Measurements from ENCODE around the gene PIK3CG.

The PIK3CG gene

DNA sequence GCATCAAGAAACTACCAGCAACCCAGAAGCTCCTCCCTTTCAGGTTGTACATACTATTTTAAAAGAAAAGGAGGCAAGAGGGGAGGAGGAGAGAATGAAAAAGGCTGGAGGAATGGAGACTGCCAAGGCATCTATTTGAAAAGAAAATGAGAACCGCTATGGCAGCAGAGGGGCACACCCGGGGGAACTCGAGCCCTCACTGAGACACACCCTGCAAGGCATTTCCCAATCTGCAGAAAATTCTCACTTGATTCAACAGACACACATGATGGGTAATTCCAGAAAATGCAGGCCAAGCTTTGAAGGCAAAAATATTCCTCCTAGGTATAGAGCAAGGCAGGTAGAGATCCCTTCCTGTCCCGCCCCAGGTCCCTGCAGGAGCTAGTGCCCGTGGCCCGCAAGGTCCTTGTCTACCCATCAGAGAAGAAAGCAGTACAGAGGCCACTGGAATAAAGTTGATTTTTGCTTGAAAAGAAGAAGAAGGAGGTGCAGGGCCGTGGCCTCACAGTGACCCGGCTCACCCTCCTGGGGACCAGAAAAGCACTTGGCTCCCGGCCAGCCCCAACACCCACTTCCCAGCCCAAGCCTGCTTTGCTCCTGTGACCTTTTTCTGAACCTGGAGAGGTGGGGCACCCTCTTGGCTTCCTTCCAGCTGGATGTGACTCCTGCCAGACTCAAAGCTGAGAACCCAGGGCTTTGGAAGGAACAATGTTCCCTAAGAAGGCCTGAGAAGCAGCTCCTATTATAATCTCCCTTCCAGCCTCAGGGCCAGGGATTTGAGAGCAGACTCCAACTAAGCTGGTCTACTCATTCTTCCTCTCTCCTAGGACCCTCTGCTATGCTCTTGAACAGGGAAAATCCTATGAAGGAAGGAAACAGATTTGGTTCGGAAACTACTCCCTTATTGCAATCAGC is 6.2 kb upstream of the PIK3CG start:
- DNase-seq, result peak in 1 of 56 donors; percentile 19

GRCh38 chr7:106862317-106863089 is 2.6 kb upstream of the PIK3CG start:
- DNase-seq, result no peak

DNA sequence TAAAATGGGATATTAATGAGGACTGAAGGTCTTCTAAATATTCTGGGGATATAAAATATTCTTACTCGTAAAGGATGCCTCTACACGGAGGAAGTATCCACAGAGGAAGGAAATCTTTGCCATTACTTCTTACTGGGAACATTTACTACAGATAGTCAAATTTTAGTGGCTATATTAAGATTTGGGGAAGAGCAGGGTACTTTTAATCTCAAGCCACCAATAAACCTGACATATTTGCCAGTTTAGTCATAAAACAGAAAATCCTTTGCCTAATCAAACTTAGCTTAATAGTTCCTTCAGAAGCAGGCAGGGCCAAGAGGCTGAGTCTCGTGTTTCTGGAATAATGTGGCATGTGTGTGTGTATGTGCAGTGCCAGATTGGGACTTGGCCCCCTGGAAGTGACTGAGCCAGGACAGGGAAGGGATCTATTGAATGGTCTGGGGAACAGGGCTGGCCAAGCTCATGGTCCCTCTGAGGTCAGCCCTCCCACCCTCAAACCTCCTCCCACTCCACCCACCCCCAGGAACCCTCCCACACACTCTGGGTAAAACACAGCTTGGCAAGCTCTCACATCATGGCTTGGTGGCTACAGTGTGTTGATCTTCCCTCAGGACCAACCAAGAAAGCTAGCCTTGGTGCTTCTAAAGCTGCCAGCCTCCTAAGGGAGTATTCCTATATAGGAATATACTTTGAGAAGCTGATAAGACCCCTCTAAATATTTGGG is 1.6 kb upstream of the PIK3CG start:
- no peak for DNase-seq

DNA sequence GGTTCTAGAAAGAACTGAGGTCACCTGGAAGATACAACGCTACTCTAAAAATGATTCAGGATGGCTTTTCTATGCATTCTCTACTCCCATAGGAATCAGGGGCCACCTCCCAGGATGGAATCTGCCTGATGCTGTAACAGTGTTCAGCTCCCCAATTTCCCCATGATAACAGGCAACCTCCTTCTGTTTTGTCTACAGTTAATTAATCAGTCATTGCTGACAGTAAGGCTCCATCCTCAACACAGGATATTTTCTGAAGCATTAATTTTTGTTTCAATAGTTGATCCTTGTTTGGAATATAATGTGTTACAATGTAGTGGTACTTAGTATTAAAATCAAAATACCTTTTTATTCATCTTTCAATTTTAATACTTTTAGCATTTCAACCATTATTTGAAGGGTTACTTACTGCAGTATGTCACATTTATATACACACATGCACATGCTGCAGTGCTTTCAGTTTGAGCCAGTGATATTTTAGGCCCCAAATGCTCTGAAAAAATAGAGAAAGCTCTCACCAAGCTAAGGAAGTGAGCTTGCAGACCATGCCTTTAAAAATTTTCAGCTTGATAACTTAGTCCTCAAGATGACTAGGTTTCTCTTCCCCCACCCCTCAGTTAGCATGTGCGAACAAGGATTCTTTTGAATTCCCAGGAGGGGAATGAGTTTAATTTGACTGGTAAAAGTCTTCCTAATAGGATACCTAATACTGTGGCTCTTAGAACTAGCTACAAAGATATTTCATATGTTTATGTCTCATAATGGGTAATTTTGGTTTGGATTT is 592 bp upstream of the PIK3CG start:
- DNase-seq, result no peak

- no peak for DNase-seq
Measured at GRCh38 chr7:106866298-106867281, 1.5 kb downstream of the PIK3CG start.

- DNase-seq, result no peak
Measured at GRCh38 chr7:106867641-106868351, 2.7 kb downstream of the PIK3CG start.

GRCh38 chr7:106868364-106868763 is 3.3 kb downstream of the PIK3CG start:
- no peak for DNase-seq

GRCh38 chr7:106869954-106870353 is 4.9 kb downstream of the PIK3CG start:
- no peak for DNase-seq

- DNase-seq, result no peak
Measured at GRCh38 chr7:106870528-106870927, 5.4 kb downstream of the PIK3CG start.

- DNase-seq, result no peak
Measured at GRCh38 chr7:106870983-106871410, 5.9 kb downstream of the PIK3CG start.

DNA sequence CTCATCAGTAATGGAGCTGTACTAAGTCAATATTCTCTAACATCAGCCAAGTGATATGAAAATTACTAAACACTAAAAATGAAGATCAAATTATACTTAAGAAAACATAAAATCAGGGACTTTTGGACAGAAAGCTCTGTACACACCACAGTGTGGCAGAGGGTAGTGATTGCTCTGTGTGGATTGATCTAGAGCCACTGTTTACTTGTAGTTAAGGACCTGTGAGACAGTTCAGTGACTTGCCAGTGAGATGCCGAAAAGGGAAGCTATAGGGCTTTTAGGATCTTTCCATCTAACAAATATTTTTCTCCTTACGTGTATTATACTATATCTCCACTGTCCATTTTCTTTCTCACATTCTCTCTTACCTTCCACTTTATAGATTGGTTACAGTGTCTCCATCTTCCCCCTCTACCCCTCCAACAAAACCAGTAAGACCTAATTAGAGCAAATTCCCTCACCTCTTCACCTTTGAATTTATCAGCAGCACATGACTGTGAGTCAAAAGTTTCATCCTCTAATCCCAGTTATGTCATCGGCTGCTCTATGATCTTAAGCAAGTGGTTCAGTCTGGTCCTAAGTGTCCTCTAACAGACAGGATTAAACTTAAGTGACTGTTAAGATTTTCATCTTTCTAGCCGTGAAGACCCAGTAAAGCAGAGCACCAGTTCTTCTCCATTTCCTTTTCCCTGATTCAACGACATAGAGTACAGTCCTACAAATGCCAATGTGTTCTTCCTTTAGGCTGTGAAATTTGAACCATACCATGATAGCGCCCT is 6.9 kb downstream of the PIK3CG start:
- DNase-seq, result no peak

DNA sequence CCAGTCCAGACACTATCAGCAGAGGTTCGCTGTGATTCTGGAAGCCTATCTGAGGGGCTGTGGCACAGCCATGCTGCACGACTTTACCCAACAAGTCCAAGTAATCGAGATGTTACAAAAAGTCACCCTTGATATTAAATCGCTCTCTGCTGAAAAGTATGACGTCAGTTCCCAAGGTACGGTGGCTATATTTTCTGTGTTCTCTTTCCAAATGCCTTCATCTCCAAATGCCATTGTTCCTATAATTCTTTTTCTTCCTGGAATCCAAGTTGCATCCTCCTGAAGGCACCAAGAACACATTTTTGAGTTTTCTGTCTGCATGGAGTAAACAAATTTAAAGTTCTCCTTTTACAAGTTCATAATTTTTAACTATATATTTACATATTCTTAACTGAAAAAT is 7.7 kb downstream of the PIK3CG start:
- no peak for DNase-seq

- no peak for DNase-seq
Measured at GRCh38 chr7:106874076-106874475, 9.0 kb downstream of the PIK3CG start.

GRCh38 chr7:106875508-106875907 is 10.4 kb downstream of the PIK3CG start:
- no peak for DNase-seq

DNA sequence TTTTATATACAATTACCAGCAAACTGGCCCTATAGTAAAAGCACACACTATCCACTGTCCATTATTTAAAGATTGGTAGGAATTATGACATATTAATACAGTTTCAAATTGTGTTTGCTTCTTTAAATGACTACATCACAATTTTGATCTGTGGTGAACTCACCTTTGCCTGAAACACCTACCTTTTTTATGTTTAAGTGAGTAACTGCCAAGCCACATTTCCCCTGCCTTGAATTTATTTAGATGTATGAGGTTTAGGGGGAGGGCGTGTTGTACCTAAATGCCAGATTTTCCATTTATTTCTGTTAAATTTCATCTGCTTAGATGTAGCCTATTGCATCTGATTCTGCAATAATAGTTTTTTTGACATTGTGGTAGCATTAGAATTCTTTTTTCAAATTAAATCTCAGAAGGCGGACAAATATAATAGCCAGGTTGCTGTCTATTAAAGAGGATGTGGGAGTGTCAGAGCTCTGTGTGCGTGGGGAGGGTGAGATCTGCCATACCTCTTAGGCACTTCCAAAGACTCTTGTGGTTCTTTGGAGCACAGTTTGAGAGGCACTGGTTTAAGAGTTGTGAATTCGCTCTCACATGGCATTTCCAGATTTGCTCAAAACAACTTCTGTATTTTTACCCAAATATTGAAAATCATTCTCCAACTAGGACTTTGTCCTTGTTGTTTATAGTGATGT is 13.8 kb downstream of the PIK3CG start:
- DNase-seq, result no peak

- no peak for DNase-seq
Measured at GRCh38 chr7:106881984-106882383, 16.9 kb downstream of the PIK3CG start.

DNA sequence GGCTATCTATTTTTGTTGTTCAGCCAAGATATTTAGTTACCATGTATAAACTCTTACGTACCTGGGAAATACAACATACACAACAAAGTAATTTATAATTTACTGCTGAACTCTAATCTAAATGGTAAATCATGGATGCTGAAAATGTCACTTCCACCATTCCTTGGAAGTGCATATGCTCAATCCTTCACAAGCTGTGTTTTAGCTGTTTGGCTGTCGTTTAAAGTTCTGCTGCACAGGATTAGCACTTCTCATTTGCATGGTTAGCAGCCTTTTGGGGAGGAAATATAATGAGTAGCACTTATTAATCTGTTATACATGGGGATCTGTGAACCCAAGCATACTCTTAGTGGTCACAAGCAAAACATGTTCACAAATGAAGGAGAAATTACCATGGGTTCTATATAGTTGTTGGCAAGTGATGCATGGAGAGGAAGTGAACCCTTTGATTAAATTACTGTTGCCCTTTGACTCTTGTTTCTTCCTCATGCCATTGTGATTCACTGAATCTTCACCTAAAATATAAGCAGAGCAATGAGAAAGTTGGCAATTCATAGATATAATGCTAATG is 18.5 kb downstream of the PIK3CG start:
- DNase-seq, result no peak

Data from amygdala (tissue), 56 donors.